Measurements from ENCODE around the gene NIPAL3. TPM values are rescaled to one million over a fixed set of nuclear protein-coding genes. Genes with fewer than 3 reads are reported as not detected.
"Not testable (repeated sequence)": the region's sequence is repeated elsewhere in the genome, so short reads cannot be mapped to it uniquely, and the experiment has no call there.

Gene NIPAL3
- polyA plus RNA-seq, 12 donors: 3.4 to 9.6 (median 5.1) TPM; not detected in 1

- DNase-seq: no peak
Observed at GRCh38 chr1:24421502-24421901, 5.9 kb downstream of the NIPAL3 start.

GRCh38 chr1:24424207-24424606 lies 8.6 kb downstream of the NIPAL3 start:
- no peak for DNase-seq

- no peak for DNase-seq
Observed at GRCh38 chr1:24424990-24425389, 9.4 kb downstream of the NIPAL3 start.

- no peak for DNase-seq
Observed at GRCh38 chr1:24425441-24425840, 9.8 kb downstream of the NIPAL3 start.

- no peak for DNase-seq
Observed at GRCh38 chr1:24425922-24426321, 10.3 kb downstream of the NIPAL3 start.

- no peak for DNase-seq
Observed at GRCh38 chr1:24426744-24427544, 11.3 kb downstream of the NIPAL3 start.

- DNase-seq: no peak
Observed at GRCh38 chr1:24427545-24427862, 11.9 kb downstream of the NIPAL3 start.

GRCh38 chr1:24435782-24436365 lies 20.3 kb downstream of the NIPAL3 start:
- no peak for DNase-seq

GRCh38 chr1:24437631-24438396 lies 22.2 kb downstream of the NIPAL3 start:
- peak; percentile 45 for DNase-seq

GRCh38 chr1:24438423-24438901 lies 22.9 kb downstream of the NIPAL3 start:
- DNase-seq: no peak

- no peak for DNase-seq
Observed at GRCh38 chr1:24440436-24440835, 24.8 kb downstream of the NIPAL3 start.

- no peak for DNase-seq
Observed at GRCh38 chr1:24441480-24441879, 25.9 kb downstream of the NIPAL3 start.

- no peak for DNase-seq
Observed at GRCh38 chr1:24441996-24442668, 26.5 kb downstream of the NIPAL3 start.

- no peak for DNase-seq
Observed at GRCh38 chr1:24442764-24443163, 27.2 kb downstream of the NIPAL3 start.

- DNase-seq: peak; percentile 47
Observed at GRCh38 chr1:24443241-24443656, 27.6 kb downstream of the NIPAL3 start.

- DNase-seq: not testable (repeated sequence)
Observed at GRCh38 chr1:24446446-24446845, 30.8 kb downstream of the NIPAL3 start.

- DNase-seq: no peak
Observed at GRCh38 chr1:24450316-24450715, 34.7 kb downstream of the NIPAL3 start.

GRCh38 chr1:24450857-24451397 lies 35.3 kb downstream of the NIPAL3 start:
- no peak for DNase-seq

GRCh38 chr1:24451746-24452145 lies 36.1 kb downstream of the NIPAL3 start:
- DNase-seq: no peak

- DNase-seq: no peak
Observed at GRCh38 chr1:24452922-24453485, 37.4 kb downstream of the NIPAL3 start.

GRCh38 chr1:24454673-24455072 lies 39.1 kb downstream of the NIPAL3 start:
- no peak for DNase-seq

- DNase-seq: no peak
Observed at GRCh38 chr1:24455272-24455671, 39.7 kb downstream of the NIPAL3 start.

Data from muscle of arm (tissue), 12 donors.